ENCODE results near the gene UGGT2. TPM values are rescaled to one million over a fixed set of nuclear protein-coding genes. Genes with fewer than 3 reads are reported as not detected.

UGGT2 gene
- total and polyA plus RNA-seq, 2 donors (not counting 1 experiment from before 2014, with no cell fraction given) = 0.39 to 6.7 TPM

DNA sequence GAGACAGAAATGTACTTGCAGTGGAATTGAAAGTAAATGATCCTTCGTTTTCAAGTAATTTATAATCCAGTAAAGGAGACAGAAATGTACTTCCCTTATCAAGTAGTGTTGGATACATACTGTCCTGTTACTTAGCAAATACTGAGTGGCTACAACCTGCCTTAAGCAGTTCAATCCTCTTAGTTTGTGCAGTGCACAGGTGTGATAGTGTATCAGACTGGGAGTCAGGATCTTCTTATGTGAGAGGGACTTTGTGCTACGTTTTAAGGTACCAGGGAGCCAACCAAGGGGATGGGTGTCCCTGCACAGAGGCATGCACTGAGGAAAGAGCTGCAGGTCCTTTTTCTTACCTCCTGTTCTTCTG lies 265.1 kb downstream of the UGGT2 start:
- POLR2A ChIA-PET = no interaction called here
- H3K4me2 ChIP-seq (replicated peaks; ENCODE audit: low read depth, low read length, poor library complexity, severe bottlenecking) = no peak overlapping the region
- TF ChIP-seq, protein P1, sequence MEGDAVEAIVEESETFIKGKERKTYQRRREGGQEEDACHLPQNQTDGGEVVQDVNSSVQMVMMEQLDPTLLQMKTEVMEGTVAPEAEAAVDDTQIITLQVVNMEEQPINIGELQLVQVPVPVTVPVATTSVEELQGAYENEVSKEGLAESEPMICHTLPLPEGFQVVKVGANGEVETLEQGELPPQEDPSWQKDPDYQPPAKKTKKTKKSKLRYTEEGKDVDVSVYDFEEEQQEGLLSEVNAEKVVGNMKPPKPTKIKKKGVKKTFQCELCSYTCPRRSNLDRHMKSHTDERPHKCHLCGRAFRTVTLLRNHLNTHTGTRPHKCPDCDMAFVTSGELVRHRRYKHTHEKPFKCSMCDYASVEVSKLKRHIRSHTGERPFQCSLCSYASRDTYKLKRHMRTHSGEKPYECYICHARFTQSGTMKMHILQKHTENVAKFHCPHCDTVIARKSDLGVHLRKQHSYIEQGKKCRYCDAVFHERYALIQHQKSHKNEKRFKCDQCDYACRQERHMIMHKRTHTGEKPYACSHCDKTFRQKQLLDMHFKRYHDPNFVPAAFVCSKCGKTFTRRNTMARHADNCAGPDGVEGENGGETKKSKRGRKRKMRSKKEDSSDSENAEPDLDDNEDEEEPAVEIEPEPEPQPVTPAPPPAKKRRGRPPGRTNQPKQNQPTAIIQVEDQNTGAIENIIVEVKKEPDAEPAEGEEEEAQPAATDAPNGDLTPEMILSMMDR (IDR thresholded peaks at IDR 0.05) = no peak
- ATAC-seq (ENCODE audit: low read depth) = no peak
- CTCF ChIA-PET = interaction anchor here (1.0 kb wide), 1 partner anchor 46 kb away, joined by 3 read pairs; no protein-coding TSS in a partner anchor
- H3K79me2 ChIP-seq (ENCODE audit: control insufficient read depth, insufficient read depth, low read length) = no peaks in the 10 kb centered on the region
- H3K27ac Mint-ChIP-seq = no peak overlapping the region
- no peaks in the 10 kb centered on the region for H3K9me3 Mint-ChIP-seq (ENCODE audit: insufficient read depth)
- H3K27me3 Mint-ChIP-seq = no peaks in the 10 kb centered on the region
- no peaks in the 10 kb centered on the region for H4K20me1 ChIP-seq (ENCODE audit: control insufficient read depth, insufficient read depth, low read length, poor library complexity, severe bottlenecking)
- H3K4me3 Mint-ChIP-seq = no peak overlapping the region
- H3K27me3 ChIP-seq (replicated peaks in 1 of 4; ENCODE audit: control extremely low read depth in 1 of 4, control insufficient read depth in 3 of 4, insufficient read depth in 4 of 4, low read length in 3 of 4) = no peaks in the 10 kb centered on the region
- intact Hi-C loops (cut with micrococcal nuclease) = no loop called here
- no peak for DNase-seq
- no peaks in the 10 kb centered on the region for H3K4me1 Mint-ChIP-seq
- H2AFZ ChIP-seq (ENCODE audit: insufficient read depth, low read depth, low read length, poor library complexity, severe bottlenecking) = no peak overlapping the region
- peaks cover 0 to 1% (median 0%) of the 10 kb centered on the region in 3 donors for H3K9me3 ChIP-seq (ENCODE audit: control extremely low read depth in 1 of 3, control insufficient read depth in 2 of 3, insufficient read depth in 1 of 3, low read length in 2 of 3)
- 100% methylated on average over 1 of the region's 2 CpGs for WGBS (ENCODE audit: insufficient coverage)
- H3K27ac ChIP-seq (ENCODE audit: low read length in 2 of 2) = no peak overlapping the region
- peaks cover 9 to 63% of the 10 kb centered on the region in 2 experiments for H3K36me3 ChIP-seq (replicated peaks in 1 of 2; ENCODE audit: control extremely low read depth in 1 of 2, control insufficient read depth in 1 of 2, extremely low read depth in 1 of 2, insufficient read depth in 2 of 2, low read length in 1 of 2)
- H3K4me3 ChIP-seq (ENCODE audit: control extremely low read depth in 1 of 5, extremely low read depth in 1 of 5, insufficient read depth in 1 of 5, low read depth in 2 of 5, low read length in 4 of 5) = no peak overlapping the region
- H3K4me1 ChIP-seq (ENCODE audit: control insufficient read depth in 2 of 2, insufficient read depth in 2 of 2, low read length in 2 of 2) = no peaks in the 10 kb centered on the region
- H3K9ac ChIP-seq (ENCODE audit: low read length) = no peak overlapping the region

GRCh38 chr13:95787356-95788099 lies 265.7 kb downstream of the UGGT2 start:
- ATAC-seq (ENCODE audit: low read depth) (no peak), DNase-seq (no peak)
- CTCF ChIA-PET = no interaction called here
- POLR2A ChIA-PET = no interaction called here
- WGBS (ENCODE audit: insufficient coverage) = 80% methylated on average over 1 of the region's 1 CpG
- no peak overlapping the region for H3K4me3 ChIP-seq (ENCODE audit: control extremely low read depth in 1 of 5, extremely low read depth in 1 of 5, insufficient read depth in 1 of 5, low read depth in 2 of 5, low read length in 4 of 5)
- H3K27ac Mint-ChIP-seq = no peak overlapping the region
- H3K4me1 Mint-ChIP-seq = no peaks in the 10 kb centered on the region
- peaks cover 9 to 58% of the 10 kb centered on the region in 2 experiments for H3K36me3 ChIP-seq (replicated peaks in 1 of 2; ENCODE audit: control extremely low read depth in 1 of 2, control insufficient read depth in 1 of 2, extremely low read depth in 1 of 2, insufficient read depth in 2 of 2, low read length in 1 of 2)
- TF ChIP-seq, protein P1 (IDR thresholded peaks at IDR 0.05) = no peak
- TF ChIP-seq EZH2 (IDR thresholded peaks at IDR 0.05; ENCODE audit: borderline replicate concordance, insufficient read depth, low read depth, low read length, poor library complexity, severe bottlenecking) = no peak
- no peaks in the 10 kb centered on the region for H3K27me3 Mint-ChIP-seq
- no peak overlapping the region for H3K27ac ChIP-seq (ENCODE audit: low read length in 2 of 2)
- no peak overlapping the region for H3K9ac ChIP-seq (ENCODE audit: low read length)
- no peaks in the 10 kb centered on the region for H4K20me1 ChIP-seq (ENCODE audit: control insufficient read depth, insufficient read depth, low read length, poor library complexity, severe bottlenecking)
- no peak overlapping the region for H3K4me3 Mint-ChIP-seq
- peaks cover 0 to 1% (median 0%) of the 10 kb centered on the region in 3 donors for H3K9me3 ChIP-seq (ENCODE audit: control extremely low read depth in 1 of 3, control insufficient read depth in 2 of 3, insufficient read depth in 1 of 3, low read length in 2 of 3)
- intact Hi-C loops (cut with micrococcal nuclease) = no loop called here
- H3K9me3 Mint-ChIP-seq (ENCODE audit: insufficient read depth) = no peaks in the 10 kb centered on the region
- H3K4me2 ChIP-seq (replicated peaks; ENCODE audit: low read depth, low read length, poor library complexity, severe bottlenecking) = no peak overlapping the region
- H3K79me2 ChIP-seq (ENCODE audit: control insufficient read depth, insufficient read depth, low read length) = no peaks in the 10 kb centered on the region
- no peaks in the 10 kb centered on the region for H3K4me1 ChIP-seq (ENCODE audit: control insufficient read depth in 2 of 2, insufficient read depth in 2 of 2, low read length in 2 of 2)
- no peak overlapping the region for H2AFZ ChIP-seq (ENCODE audit: insufficient read depth, low read depth, low read length, poor library complexity, severe bottlenecking)
- no peaks in the 10 kb centered on the region for H3K27me3 ChIP-seq (replicated peaks in 1 of 4; ENCODE audit: control extremely low read depth in 1 of 4, control insufficient read depth in 3 of 4, insufficient read depth in 4 of 4, low read length in 3 of 4)
